ENCODE results near the gene TNNT1.

DNA sequence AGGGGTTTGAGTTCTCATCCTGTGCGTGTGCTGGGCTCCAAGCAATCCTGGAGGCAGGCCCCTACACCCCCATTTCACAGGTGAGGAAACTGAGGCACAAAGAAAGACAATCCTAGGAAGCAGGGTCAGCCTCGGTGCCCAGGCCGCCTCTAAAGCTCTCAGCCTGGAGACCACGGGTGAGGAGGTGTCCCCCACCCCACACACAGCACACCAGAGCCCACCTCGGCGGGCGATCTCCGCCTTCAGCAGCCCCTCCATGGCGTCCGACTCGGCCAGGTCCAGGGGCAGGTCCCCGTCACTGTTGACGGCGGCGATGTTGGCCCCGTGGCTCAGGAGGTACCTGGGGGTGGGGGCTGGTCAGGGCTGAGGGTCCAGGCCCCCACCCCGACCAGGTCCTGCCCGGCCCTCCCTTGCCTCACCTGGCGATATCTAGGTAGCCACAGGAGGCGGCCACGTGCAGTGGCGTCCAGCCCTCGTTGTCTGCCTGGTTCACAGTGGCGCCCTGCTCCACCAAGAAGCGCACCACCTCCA lies 36.7 kb downstream of the TNNT1 start:
- TF ChIP-seq POLR2A (IDR thresholded peaks at IDR 0.05), result no peak
- TF ChIP-seq, protein P1, sequence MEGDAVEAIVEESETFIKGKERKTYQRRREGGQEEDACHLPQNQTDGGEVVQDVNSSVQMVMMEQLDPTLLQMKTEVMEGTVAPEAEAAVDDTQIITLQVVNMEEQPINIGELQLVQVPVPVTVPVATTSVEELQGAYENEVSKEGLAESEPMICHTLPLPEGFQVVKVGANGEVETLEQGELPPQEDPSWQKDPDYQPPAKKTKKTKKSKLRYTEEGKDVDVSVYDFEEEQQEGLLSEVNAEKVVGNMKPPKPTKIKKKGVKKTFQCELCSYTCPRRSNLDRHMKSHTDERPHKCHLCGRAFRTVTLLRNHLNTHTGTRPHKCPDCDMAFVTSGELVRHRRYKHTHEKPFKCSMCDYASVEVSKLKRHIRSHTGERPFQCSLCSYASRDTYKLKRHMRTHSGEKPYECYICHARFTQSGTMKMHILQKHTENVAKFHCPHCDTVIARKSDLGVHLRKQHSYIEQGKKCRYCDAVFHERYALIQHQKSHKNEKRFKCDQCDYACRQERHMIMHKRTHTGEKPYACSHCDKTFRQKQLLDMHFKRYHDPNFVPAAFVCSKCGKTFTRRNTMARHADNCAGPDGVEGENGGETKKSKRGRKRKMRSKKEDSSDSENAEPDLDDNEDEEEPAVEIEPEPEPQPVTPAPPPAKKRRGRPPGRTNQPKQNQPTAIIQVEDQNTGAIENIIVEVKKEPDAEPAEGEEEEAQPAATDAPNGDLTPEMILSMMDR (IDR thresholded peaks at IDR 0.05), result no peak

Data from right lobe of liver (tissue), 4 donors.